Coronary artery (tissue), 2 donors: ENCODE measurements around the gene TANGO6.
"Not testable (repeated sequence)": the region's sequence is repeated elsewhere in the genome, so short reads cannot be mapped to it uniquely, and the experiment has no call there.

Experiments used
- DNase-seq: peaks from one replicate; pipeline ENCODE4 v3.0.0-alpha.2; 2017; ENCODE audit warnings: low spot score
- H3K27ac ChIP-seq, 2 donors: fragments of 200-600 bp; sonication (generic); one replicate each; pipeline ENCODE4 v1.5.1; 2016 to 2019
- H3K4me3 ChIP-seq: fragments of 200-600 bp; sonication (generic); 2 replicates; pipeline ENCODE4 v1.5.1; 2016; ENCODE audit warnings: mild to moderate bottlenecking, moderate library complexity
- CTCF ChIP-seq: fragments of 200-600 bp; sonication (generic); IDR thresholded peaks from one replicate; pipeline ENCODE4 v1.5.1; 2019; ENCODE audit warnings: antibody characterized with exemption

The TANGO6 gene

GRCh38 chr16:69055980-69056379 is 212.6 kb downstream of the TANGO6 start:
- TF ChIP-seq CTCF = no peak
- Histone ChIP-seq H3K4me3 (no peak overlapping the region), H3K27ac (no peak overlapping the region)
- DNase-seq = no peak

GRCh38 chr16:69056421-69056820 is 213.1 kb downstream of the TANGO6 start:
- H3K4me3 ChIP-seq = no peak overlapping the region
- no peak for TF ChIP-seq CTCF
- DNase-seq = no peak
- no peak overlapping the region for H3K27ac ChIP-seq

- Histone ChIP-seq H3K27ac (no peak overlapping the region), H3K4me3 (no peak overlapping the region)
- no peak for TF ChIP-seq CTCF
- no peak for DNase-seq
Measured at GRCh38 chr16:69057400-69058378, 214.4 kb downstream of the TANGO6 start.

GRCh38 chr16:69063491-69063890 is 220.2 kb downstream of the TANGO6 start:
- H3K4me3 ChIP-seq, H3K27ac ChIP-seq, DNase-seq: not testable (repeated sequence)

GRCh38 chr16:69064124-69064763 is 220.9 kb downstream of the TANGO6 start:
- DNase-seq = no peak
- Histone ChIP-seq H3K27ac (no peak overlapping the region), H3K4me3 (no peak overlapping the region)
- no peak for TF ChIP-seq CTCF

GRCh38 chr16:69064764-69065313 is 221.5 kb downstream of the TANGO6 start:
- H3K4me3 ChIP-seq = no peak overlapping the region
- TF ChIP-seq CTCF = no peak
- no peak for DNase-seq
- no peak overlapping the region for H3K27ac ChIP-seq

- Histone ChIP-seq H3K4me3 (no peak overlapping the region), H3K27ac (no peak overlapping the region)
- DNase-seq = no peak
- no peak for TF ChIP-seq CTCF
Measured at GRCh38 chr16:69069504-69069903, 226.2 kb downstream of the TANGO6 start.
